ENCODE measurements around the gene GPR143. TPM values are rescaled to one million over a fixed set of nuclear protein-coding genes. Genes with fewer than 3 reads are reported as not detected.

The GPR143 gene
- total RNA-seq, 3 donors from 2014 or later (not counting 1 experiment from before 2014, with no cell fraction given) = not detected

GRCh38 chrX:9797384-9798360 lies 32.0 kb upstream of the GPR143 start:
- ATAC-seq (no peak), DNase-seq (no peak)
- intact Hi-C loops (cut with micrococcal nuclease) = no loop called here
- Mint-ChIP-seq H3K27me3 (ENCODE audit: low read depth in 2 of 2) (peaks cover 16 to 19% of the 10 kb centered on the region in 2 donors), H3K27ac (no peak overlapping the region), H3K4me1 (no peaks in the 10 kb centered on the region), H3K9me3 (peaks cover 0 to 6% of the 10 kb centered on the region in 2 donors), H3K4me3 (no peak overlapping the region), H3K36me3 (no peaks in the 10 kb centered on the region)
- no peak for TF ChIP-seq CTCF (IDR thresholded peaks at IDR 0.05)
- Histone ChIP-seq H3K27ac (ENCODE audit: low read length) (no peak overlapping the region), H3K4me3 (ENCODE audit: low read length) (no peak overlapping the region), H3K9me3 (ENCODE audit: control insufficient read depth, insufficient read depth, low read length) (no peaks in the 10 kb centered on the region), H3K27me3 (ENCODE audit: control insufficient read depth, insufficient read depth, low read length) (no peaks in the 10 kb centered on the region), H3K4me1 (ENCODE audit: control insufficient read depth, insufficient read depth, low read length) (no peaks in the 10 kb centered on the region), H3K36me3 (ENCODE audit: control insufficient read depth, insufficient read depth, low read length) (no peaks in the 10 kb centered on the region)
- 76% methylated on average over 6 of the region's 11 CpGs for WGBS (ENCODE audit: insufficient coverage)

GRCh38 chrX:9794495-9794894 lies 28.8 kb upstream of the GPR143 start:
- Mint-ChIP-seq H3K27me3 (ENCODE audit: low read depth in 2 of 2) (peaks cover 9 to 22% of the 10 kb centered on the region in 2 donors), H3K9me3 (peaks cover 0 to under 1% of the 10 kb centered on the region in 2 donors), H3K4me1 (no peaks in the 10 kb centered on the region), H3K36me3 (no peaks in the 10 kb centered on the region), H3K27ac (no peak overlapping the region), H3K4me3 (no peak overlapping the region)
- Histone ChIP-seq H3K27ac (ENCODE audit: low read length) (no peak overlapping the region), H3K27me3 (ENCODE audit: control insufficient read depth, insufficient read depth, low read length) (no peaks in the 10 kb centered on the region), H3K9me3 (ENCODE audit: control insufficient read depth, insufficient read depth, low read length) (no peaks in the 10 kb centered on the region), H3K4me1 (ENCODE audit: control insufficient read depth, insufficient read depth, low read length) (no peaks in the 10 kb centered on the region), H3K36me3 (ENCODE audit: control insufficient read depth, insufficient read depth, low read length) (no peaks in the 10 kb centered on the region), H3K4me3 (ENCODE audit: low read length) (no peak overlapping the region)
- intact Hi-C loops (cut with micrococcal nuclease) = no loop called here
- DNase-seq (no peak), ATAC-seq (no peak)
- TF ChIP-seq CTCF (IDR thresholded peaks at IDR 0.05) = no peak
- 89% methylated on average over 4 of the region's 7 CpGs for WGBS (ENCODE audit: insufficient coverage)

- H3K9me3 Mint-ChIP-seq = no peaks in the 10 kb centered on the region
- no peaks in the 10 kb centered on the region for H3K4me1 ChIP-seq (ENCODE audit: control insufficient read depth, insufficient read depth, low read length)
- peaks cover 15 to 46% of the 10 kb centered on the region in 2 donors for H3K27me3 Mint-ChIP-seq (ENCODE audit: low read depth in 2 of 2)
- no peak overlapping the region for H3K4me3 Mint-ChIP-seq
- no peak for TF ChIP-seq CTCF (IDR thresholded peaks at IDR 0.05)
- peaks cover 2% of the 10 kb centered on the region for H3K27me3 ChIP-seq (ENCODE audit: control insufficient read depth, insufficient read depth, low read length)
- no peak overlapping the region for H3K27ac Mint-ChIP-seq
- DNase-seq = no peak
- no peaks in the 10 kb centered on the region for H3K9me3 ChIP-seq (ENCODE audit: control insufficient read depth, insufficient read depth, low read length)
- no peak overlapping the region for H3K27ac ChIP-seq (ENCODE audit: low read length)
- no peaks in the 10 kb centered on the region for H3K36me3 Mint-ChIP-seq
- intact Hi-C loops (cut with micrococcal nuclease) = no loop called here
- no peaks in the 10 kb centered on the region for H3K36me3 ChIP-seq (ENCODE audit: control insufficient read depth, insufficient read depth, low read length)
- WGBS (ENCODE audit: insufficient coverage) = 96% methylated on average over 5 of the region's 6 CpGs
- no peaks in the 10 kb centered on the region for H3K4me1 Mint-ChIP-seq
- ATAC-seq = no peak
- no peak overlapping the region for H3K4me3 ChIP-seq (ENCODE audit: low read length)
Observed at GRCh38 chrX:9790866-9791265, 25.2 kb upstream of the GPR143 start.
